Transverse colon (tissue), 4 donors: ENCODE results near the gene OR10P1. TPM values are rescaled to one million over a fixed set of nuclear protein-coding genes. Genes with fewer than 3 reads are reported as not detected.

Experiments
- DNase-seq: peaks from one replicate; pipeline ENCODE4 v3.0.0-alpha.2; 2019
- H3K27ac ChIP-seq, 4 donors: fragments of 200-600 bp; sonication (generic); 2 replicates each; pipeline ENCODE4 v1.5.1; 2016 to 2018; ENCODE audit warnings: inconsistent platforms in 4 of 4
- H3K27me3 ChIP-seq: fragments of 200-600 bp; sonication (generic); 2 replicates; pipeline ENCODE4 v1.5.1; 2017; ENCODE audit warnings: inconsistent platforms
- H3K36me3 ChIP-seq, 4 donors: fragments of 200-600 bp; sonication (generic); 2 replicates each; pipeline ENCODE4 v1.5.1; 2017 to 2019; ENCODE audit warnings: inconsistent platforms in 4 of 4
- H3K4me1 ChIP-seq, 4 donors: fragments of 200-600 bp; sonication (generic); 2 replicates each; pipeline ENCODE4 v1.5.1; 2017 to 2020; ENCODE audit warnings: inconsistent platforms in 4 of 4
- H3K4me3 ChIP-seq, 4 donors: fragments of 200-600 bp; sonication (generic); 1 replicate in 1 of 4; 2 replicates in 3 of 4; pipeline versions ENCODE4 v1.5.1 to v1.6.1; 2017 to 2019; ENCODE audit warnings: inconsistent platforms in 4 of 4
- H3K9me3 ChIP-seq, 2 donors: fragments of 200-600 bp; sonication (generic); 2 replicates each; pipeline ENCODE4 v1.5.1; 2017 to 2019; ENCODE audit warnings: inconsistent platforms in 2 of 2
- EP300 ChIP-seq: sonication (generic); formaldehyde crosslinking; IDR thresholded peaks from one replicate; pipeline ENCODE4 v1.6.1; 2017; ENCODE audit warnings: antibody characterized with exemption, low read depth
- POLR2A ChIP-seq: fragments of 450-650 bp; IDR thresholded peaks from one replicate; pipeline ENCODE4 v1.6.1; 2016; ENCODE audit warnings: antibody characterized with exemption, mild to moderate bottlenecking, moderate library complexity
- POLR2AphosphoS5 ChIP-seq, 3 donors: sonication (generic); formaldehyde crosslinking; IDR thresholded peaks; one replicate each; pipeline ENCODE4 v1.6.1; 2016; ENCODE audit warnings: antibody characterized with exemption in 3 of 3
- WGBS, 2 donors: methylation state at CpG; one replicate each; pipeline ENCODE4 v1.1.5; 2018; ENCODE audit warnings: low coverage in 1 of 2; 5-methylcytosine and 5-hydroxymethylcytosine counted together
- in situ Hi-C, 4 donors: fragments of 200-750 bp; cut with MboI; loops; one replicate each; pipeline versions ENCODE4 v1.15.0 to v1.15.1; 2017; ENCODE audit warnings: low sequenced_read_pairs in 3 of 4, low pct_ligation_motif_present in 1 of 4, low pct_unique_long_range_greater_than_20kb in 1 of 4
- intact Hi-C: fragments of 100-400 bp; cut with DNase I; formaldehyde crosslinking; loops from one replicate; pipeline ENCODE4 v1.15.1; 2023; ENCODE audit warnings: low total_unique reads
- total RNA-seq, 4 donors: library from RNA; depleted of rRNA; stranded (reverse); fragments of >200 nt; gene quantifications; one replicate each; pipeline ENCODE4 v1.1.0, GENCODE V29; 2016
- TF ChIP-seq, protein P1 (sequence below), 5 experiments: fragments of 200-600 bp in 3 of 5; fragments of 450-650 bp in 2 of 5; sonication (generic) in 3 of 5; IDR thresholded peaks; 1 replicate in 2 of 5; 2 replicates in 3 of 5; pipeline ENCODE4 v1.5.1; 2016 to 2017; ENCODE audit warnings: antibody characterized with exemption in 5 of 5, inconsistent platforms in 3 of 5, mild to moderate bottlenecking in 2 of 5, moderate library complexity in 1 of 5

The OR10P1 gene
- total RNA-seq, 4 donors from 2014 or later: not detected

DNA sequence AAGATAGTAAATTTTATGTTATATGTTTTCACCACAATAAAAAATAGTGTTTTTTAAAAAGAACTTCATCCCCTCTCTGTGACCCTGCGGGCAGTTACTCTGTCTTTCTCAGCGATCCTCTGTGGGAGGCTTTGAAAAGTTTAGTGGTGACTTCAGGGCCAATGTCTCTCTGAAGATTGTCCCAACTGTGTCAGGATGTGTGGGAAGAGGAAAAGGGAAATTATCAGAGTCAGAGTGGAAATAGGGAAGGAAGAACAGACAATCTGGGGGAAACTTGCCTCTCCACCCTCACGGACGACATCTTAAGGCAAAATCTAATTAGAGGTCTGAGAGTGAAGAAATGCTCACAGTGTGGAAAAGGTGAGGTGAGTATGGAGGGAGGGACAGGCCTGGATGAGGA, 3.5 kb upstream of the OR10P1 start:
- WGBS, 2 donors: 68 to 83% methylated on average over 4 of the region's 4 CpGs
- in situ Hi-C loops (no loop called here), intact Hi-C loops (no loop called here)
- no peak for DNase-seq
- H3K27me3 ChIP-seq: no peaks in the 10 kb centered on the region
- no peaks in the 10 kb centered on the region for H3K9me3 ChIP-seq
- no peak overlapping the region for H3K27ac ChIP-seq
- H3K36me3 ChIP-seq: no peaks in the 10 kb centered on the region
- H3K4me1 ChIP-seq: no peaks in the 10 kb centered on the region
- H3K4me3 ChIP-seq: no peak overlapping the region
- TF ChIP-seq EP300 (no peak), POLR2A (no peak), POLR2AphosphoS5 (IDR thresholded peaks at IDR 0.05) (no peak)
- TF ChIP-seq, protein P1, sequence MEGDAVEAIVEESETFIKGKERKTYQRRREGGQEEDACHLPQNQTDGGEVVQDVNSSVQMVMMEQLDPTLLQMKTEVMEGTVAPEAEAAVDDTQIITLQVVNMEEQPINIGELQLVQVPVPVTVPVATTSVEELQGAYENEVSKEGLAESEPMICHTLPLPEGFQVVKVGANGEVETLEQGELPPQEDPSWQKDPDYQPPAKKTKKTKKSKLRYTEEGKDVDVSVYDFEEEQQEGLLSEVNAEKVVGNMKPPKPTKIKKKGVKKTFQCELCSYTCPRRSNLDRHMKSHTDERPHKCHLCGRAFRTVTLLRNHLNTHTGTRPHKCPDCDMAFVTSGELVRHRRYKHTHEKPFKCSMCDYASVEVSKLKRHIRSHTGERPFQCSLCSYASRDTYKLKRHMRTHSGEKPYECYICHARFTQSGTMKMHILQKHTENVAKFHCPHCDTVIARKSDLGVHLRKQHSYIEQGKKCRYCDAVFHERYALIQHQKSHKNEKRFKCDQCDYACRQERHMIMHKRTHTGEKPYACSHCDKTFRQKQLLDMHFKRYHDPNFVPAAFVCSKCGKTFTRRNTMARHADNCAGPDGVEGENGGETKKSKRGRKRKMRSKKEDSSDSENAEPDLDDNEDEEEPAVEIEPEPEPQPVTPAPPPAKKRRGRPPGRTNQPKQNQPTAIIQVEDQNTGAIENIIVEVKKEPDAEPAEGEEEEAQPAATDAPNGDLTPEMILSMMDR (IDR thresholded peaks at IDR 0.05): no peak

DNA sequence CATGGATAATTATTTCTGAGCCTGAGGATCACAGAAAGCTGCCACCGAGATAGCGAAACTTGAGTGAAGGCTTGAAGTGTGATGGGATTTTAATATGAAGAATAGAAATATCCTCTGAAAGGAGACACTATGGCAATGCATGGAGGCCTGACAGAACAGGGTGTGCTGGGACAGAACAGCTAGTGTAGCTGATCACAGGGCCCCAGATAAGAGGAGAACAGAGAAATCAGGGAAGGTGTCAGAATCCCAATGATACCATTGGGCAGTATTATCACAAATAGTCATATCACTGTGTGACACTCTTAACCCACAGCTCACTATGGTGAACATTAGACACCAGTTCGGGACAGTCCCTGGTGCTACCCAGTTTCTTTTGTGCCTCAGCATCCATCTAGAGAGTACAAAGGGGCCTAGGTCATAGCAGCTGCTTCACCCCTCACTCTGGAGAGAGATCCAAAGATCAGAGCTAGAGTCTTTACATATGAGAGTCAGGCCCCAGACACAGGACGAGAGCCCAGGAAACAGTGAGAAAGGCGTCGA, 506 bp upstream of the OR10P1 start:
- Histone ChIP-seq H3K4me1 (no peaks in the 10 kb centered on the region), H3K4me3 (no peak overlapping the region), H3K27ac (no peak overlapping the region), H3K36me3 (no peaks in the 10 kb centered on the region), H3K9me3 (no peaks in the 10 kb centered on the region), H3K27me3 (no peaks in the 10 kb centered on the region)
- intact Hi-C loops: no loop called here
- 85 to 100% methylated on average over 5 to 6 of the region's 6 CpGs for WGBS, 2 donors
- TF ChIP-seq POLR2AphosphoS5 (IDR thresholded peaks at IDR 0.05) (no peak), POLR2A (no peak), EP300 (no peak)
- TF ChIP-seq, protein P1 (IDR thresholded peaks at IDR 0.05): no peak
- DNase-seq: no peak
- in situ Hi-C loops: no loop called here

DNA sequence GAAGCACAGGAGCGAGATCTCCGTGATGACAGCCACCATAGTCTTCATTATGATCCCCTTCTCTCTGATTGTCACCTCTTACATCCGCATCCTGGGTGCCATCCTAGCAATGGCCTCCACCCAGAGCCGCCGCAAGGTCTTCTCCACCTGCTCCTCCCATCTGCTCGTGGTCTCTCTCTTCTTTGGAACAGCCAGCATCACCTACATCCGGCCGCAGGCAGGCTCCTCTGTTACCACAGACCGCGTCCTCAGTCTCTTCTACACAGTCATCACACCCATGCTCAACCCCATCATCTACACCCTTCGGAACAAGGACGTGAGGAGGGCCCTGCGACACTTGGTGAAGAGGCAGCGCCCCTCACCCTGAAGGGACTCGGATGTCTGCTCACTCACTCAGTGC, 775 bp downstream of the OR10P1 start:
- in situ Hi-C loops (no loop called here), intact Hi-C loops (no loop called here)
- H3K9me3 ChIP-seq: no peaks in the 10 kb centered on the region
- no peak overlapping the region for H3K4me3 ChIP-seq
- TF ChIP-seq, protein P1 (IDR thresholded peaks at IDR 0.05): no peak
- TF ChIP-seq EP300 (no peak), POLR2A (no peak), POLR2AphosphoS5 (IDR thresholded peaks at IDR 0.05) (no peak)
- no peak for DNase-seq
- 81% methylated on average over 15 of the region's 15 CpGs; no CpG with 5 or more reads in 1 of the 2 donors for WGBS, 2 donors
- no peaks in the 10 kb centered on the region for H3K4me1 ChIP-seq
- H3K36me3 ChIP-seq: no peaks in the 10 kb centered on the region
- H3K27ac ChIP-seq: no peak overlapping the region
- no peaks in the 10 kb centered on the region for H3K27me3 ChIP-seq

DNA sequence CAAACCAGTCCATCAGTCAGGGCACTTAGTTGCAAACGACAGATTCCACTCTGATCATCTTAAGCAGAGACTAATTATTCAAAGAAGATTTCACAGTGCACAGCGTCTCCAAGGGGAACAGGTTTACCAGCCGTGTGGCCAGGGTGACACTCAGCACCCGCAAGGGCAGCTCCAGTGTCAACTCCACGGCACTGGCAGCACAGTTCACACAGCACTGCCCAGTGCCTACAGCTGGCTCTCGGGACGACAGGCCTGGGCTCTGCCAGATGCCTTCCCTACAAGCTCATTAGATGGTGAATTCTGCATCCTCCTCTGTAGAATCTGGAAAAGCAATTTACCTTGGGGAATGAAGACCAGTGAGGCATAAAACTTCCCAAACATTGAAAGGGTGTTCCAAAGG, 4.9 kb downstream of the OR10P1 start:
- in situ Hi-C loops: no loop called here
- no peak for DNase-seq
- 74 to 83% methylated on average over 6 to 7 of the region's 7 CpGs for WGBS, 2 donors
- no peak overlapping the region for H3K27ac ChIP-seq
- intact Hi-C loops: no loop called here
- no peaks in the 10 kb centered on the region for H3K27me3 ChIP-seq
- H3K9me3 ChIP-seq: no peaks in the 10 kb centered on the region
- H3K4me3 ChIP-seq: no peak overlapping the region
- TF ChIP-seq, protein P1 (IDR thresholded peaks at IDR 0.05): no peak
- no peak for TF ChIP-seq POLR2AphosphoS5 (IDR thresholded peaks at IDR 0.05)
- peaks cover 0 to 8% (median 3%) of the 10 kb centered on the region in 4 donors for H3K4me1 ChIP-seq
- H3K36me3 ChIP-seq: no peaks in the 10 kb centered on the region
